Thyroid gland (tissue), 4 donors: Measurements from ENCODE around the gene VAPA. TPM values are rescaled to one million over a fixed set of nuclear protein-coding genes. Genes with fewer than 3 reads are reported as not detected.

Experiments
- DNase-seq, 2 donors: peaks; one replicate each; pipeline ENCODE4 v3.0.0-alpha.2; 2019
- H3K27ac ChIP-seq, 3 donors: fragments of 200-600 bp; sonication (generic); 1 replicate in 2 of 3; 2 replicates in 1 of 3; pipeline ENCODE4 v1.5.1; 2016 to 2019; ENCODE audit warnings: mild to moderate bottlenecking in 1 of 3, moderate library complexity in 1 of 3
- H3K27me3 ChIP-seq: fragments of 200-600 bp; sonication (generic); one replicate; pipeline ENCODE4 v1.5.1; 2019
- H3K36me3 ChIP-seq, 2 donors: fragments of 200-600 bp; sonication (generic); one replicate each; pipeline ENCODE4 v1.5.1; 2016 to 2019
- H3K4me1 ChIP-seq, 2 donors: fragments of 200-600 bp; sonication (generic); one replicate each; pipeline ENCODE4 v1.5.1; 2017 to 2019
- H3K4me3 ChIP-seq, 3 donors: fragments of 200-600 bp; sonication (generic); replicated peaks in 1 of 3; 1 replicate in 2 of 3; 2 replicates in 1 of 3; pipeline ENCODE4 v1.5.1; 2016; ENCODE audit warnings: mild to moderate bottlenecking in 1 of 3
- H3K9me3 ChIP-seq: fragments of 200-600 bp; sonication (generic); one replicate; pipeline ENCODE4 v1.5.1; 2017
- CTCF ChIP-seq, 6 experiments: fragments of 200-600 bp in 3 of 6; fragments of 450-650 bp in 3 of 6; sonication (generic) in 3 of 6; IDR thresholded peaks; one replicate each; pipeline ENCODE4 v1.5.1; 2016 to 2019; ENCODE audit warnings: antibody characterized with exemption in 6 of 6, mild to moderate bottlenecking in 2 of 6, inconsistent platforms in 1 of 6, moderate library complexity in 1 of 6
- POLR2A ChIP-seq, 2 donors: fragments of 450-650 bp; IDR thresholded peaks; one replicate each; pipeline ENCODE4 v1.6.1; 2017; ENCODE audit warnings: antibody characterized with exemption in 2 of 2, mild to moderate bottlenecking in 2 of 2, moderate library complexity in 1 of 2
- WGBS, 2 donors: methylation state at CpG; one replicate each; pipeline ENCODE4 v1.1.5; 2017; 5-methylcytosine and 5-hydroxymethylcytosine counted together
- intact Hi-C: fragments of 100-400 bp; cut with DNase I; formaldehyde crosslinking; loops from one replicate; pipeline ENCODE4 v1.15.1; 2023
- total RNA-seq, 4 donors: library from RNA; depleted of rRNA; stranded (reverse); fragments of >200 nt; gene quantifications; one replicate each; pipeline ENCODE4 v1.2.3, GENCODE V29; 2016

Gene VAPA
- total RNA-seq, 4 donors from 2014 or later = 232 to 261 (median 244) TPM

- Histone ChIP-seq H3K4me1 (peaks cover 0 to 5% of the 10 kb centered on the region in 2 donors), H3K9me3 (no peaks in the 10 kb centered on the region), H3K36me3 (no peaks in the 10 kb centered on the region), H3K27ac (no peak overlapping the region), H3K4me3 (no peak overlapping the region), H3K27me3 (no peaks in the 10 kb centered on the region)
- DNase-seq = no peak
- 95 to 97% methylated on average over 1 of the region's 1 CpG for WGBS, 2 donors
- TF ChIP-seq POLR2A (IDR thresholded peaks at IDR 0.05) (no peak), CTCF (IDR thresholded peaks at IDR 0.05) (no peak)
- intact Hi-C loops = no loop called here
These were observed 35.7 kb upstream of the VAPA start for GRCh38 chr18:9878095-9878494.

- TF ChIP-seq POLR2A (IDR thresholded peaks at IDR 0.05) (no peak), CTCF (IDR thresholded peaks at IDR 0.05) (no peak)
- Histone ChIP-seq H3K27ac (no peak overlapping the region), H3K36me3 (no peaks in the 10 kb centered on the region), H3K4me1 (peaks cover 0 to 5% of the 10 kb centered on the region in 2 donors), H3K27me3 (no peaks in the 10 kb centered on the region), H3K4me3 (no peak overlapping the region), H3K9me3 (no peaks in the 10 kb centered on the region)
- intact Hi-C loops = no loop called here
- DNase-seq = no peak
- WGBS, 2 donors = 94 to 96% methylated on average over 6 of the region's 6 CpGs
These were observed 35.0 kb upstream of the VAPA start for GRCh38 chr18:9878783-9879242.

- Histone ChIP-seq H3K4me3 (no peak overlapping the region), H3K9me3 (no peaks in the 10 kb centered on the region), H3K27me3 (no peaks in the 10 kb centered on the region), H3K27ac (no peak overlapping the region), H3K4me1 (no peaks in the 10 kb centered on the region), H3K36me3 (no peaks in the 10 kb centered on the region)
- no peak for DNase-seq
- WGBS, 2 donors = 87 to 89% methylated on average over 6 of the region's 6 CpGs
- TF ChIP-seq POLR2A (IDR thresholded peaks at IDR 0.05) (no peak), CTCF (IDR thresholded peaks at IDR 0.05) (no peak)
- intact Hi-C loops = no loop called here
These were observed 29.7 kb upstream of the VAPA start for GRCh38 chr18:9884090-9884489.

- Histone ChIP-seq H3K27me3 (no peaks in the 10 kb centered on the region), H3K27ac (no peak overlapping the region), H3K36me3 (no peaks in the 10 kb centered on the region), H3K4me3 (no peak overlapping the region), H3K9me3 (no peaks in the 10 kb centered on the region), H3K4me1 (no peaks in the 10 kb centered on the region)
- 90 to 95% methylated on average over 12 of the region's 12 CpGs for WGBS, 2 donors
- intact Hi-C loops = no loop called here
- no peak for DNase-seq
- TF ChIP-seq CTCF (IDR thresholded peaks at IDR 0.05) (no peak), POLR2A (IDR thresholded peaks at IDR 0.05) (no peak)
These were observed 29.2 kb upstream of the VAPA start for GRCh38 chr18:9884532-9885140.

GRCh38 chr18:9885170-9886004 is 28.4 kb upstream of the VAPA start, which contains the start of gene TXNDC2:
TSS of gene TXNDC2 (plus strand) at chr18:9885973. CDS start at chr18:9886681, 708 bp downstream.
- DNase-seq = no peak
- no peaks in the 10 kb centered on the region for H3K9me3 ChIP-seq
- H3K4me3 ChIP-seq = no peak within 1 kb of the TSS
- H3K27me3 ChIP-seq = no peaks in the 10 kb centered on the region
- H3K4me1 ChIP-seq = no peaks in the 10 kb centered on the region
- H3K36me3 ChIP-seq = no peaks in the 10 kb centered on the region
- intact Hi-C loops = no loop called here
- no peak within 1 kb of the TSS for H3K27ac ChIP-seq
- TF ChIP-seq CTCF (IDR thresholded peaks at IDR 0.05) = no peak
- TF ChIP-seq POLR2A (IDR thresholded peaks at IDR 0.05) = no peak
- 93 to 95% methylated on average over 8 of the region's 8 CpGs for WGBS, 2 donors
